SJSA1 (cell line): Measurements from ENCODE around the gene GPATCH4. TPM values are rescaled to one million over a fixed set of nuclear protein-coding genes. Genes with fewer than 3 reads are reported as not detected.
"Not testable (repeated sequence)": the region's sequence is repeated elsewhere in the genome, so short reads cannot be mapped to it uniquely, and the experiment has no call there.

Experiments
- DNase-seq, 2 experiments: peaks; one replicate each; pipeline ENCODE4 v3.0.0-alpha.2; 2015 to 2020; ENCODE audit warnings: low spot score in 2 of 2, low read depth in 1 of 2
- H3K27ac ChIP-seq: fragments of 250-450 bp; sonication (Bioruptor Pico); 2 replicates; pipeline ENCODE4 v1.5.1; 2020; ENCODE audit warnings: mild to moderate bottlenecking, moderate library complexity
- H3K27me3 ChIP-seq: fragments of 250-450 bp; sonication (Bioruptor Pico); replicated peaks from 2 replicates; pipeline ENCODE4 v1.5.1; 2020; ENCODE audit warnings: mild to moderate bottlenecking, moderate library complexity
- H3K36me3 ChIP-seq: fragments of 250-450 bp; sonication (Bioruptor Pico); 2 replicates; pipeline ENCODE4 v1.5.1; 2020; ENCODE audit warnings: mild to moderate bottlenecking
- H3K4me1 ChIP-seq: fragments of 250-450 bp; sonication (Bioruptor Pico); replicated peaks from 2 replicates; pipeline ENCODE4 v1.6.1; 2021; ENCODE audit warnings: mild to moderate bottlenecking
- H3K4me3 ChIP-seq: fragments of 250-450 bp; sonication (Bioruptor Pico); 2 replicates; pipeline ENCODE4 v1.5.1; 2020; ENCODE audit warnings: mild to moderate bottlenecking
- H3K9me3 ChIP-seq: fragments of 250-450 bp; sonication (Bioruptor Pico); replicated peaks from 2 replicates; pipeline ENCODE4 v1.5.1; 2020; ENCODE audit warnings: mild to moderate bottlenecking
- total RNA-seq: library from RNA; depleted of rRNA; stranded (reverse); fragments of >200 nt; shearing (Covaris generic); gene quantifications from 2 replicates; pipeline ENCODE4 v1.2.3, GENCODE V29; 2014

Gene GPATCH4
- total RNA-seq, 1 experiment from 2014 or later = 18.4 TPM

DNA sequence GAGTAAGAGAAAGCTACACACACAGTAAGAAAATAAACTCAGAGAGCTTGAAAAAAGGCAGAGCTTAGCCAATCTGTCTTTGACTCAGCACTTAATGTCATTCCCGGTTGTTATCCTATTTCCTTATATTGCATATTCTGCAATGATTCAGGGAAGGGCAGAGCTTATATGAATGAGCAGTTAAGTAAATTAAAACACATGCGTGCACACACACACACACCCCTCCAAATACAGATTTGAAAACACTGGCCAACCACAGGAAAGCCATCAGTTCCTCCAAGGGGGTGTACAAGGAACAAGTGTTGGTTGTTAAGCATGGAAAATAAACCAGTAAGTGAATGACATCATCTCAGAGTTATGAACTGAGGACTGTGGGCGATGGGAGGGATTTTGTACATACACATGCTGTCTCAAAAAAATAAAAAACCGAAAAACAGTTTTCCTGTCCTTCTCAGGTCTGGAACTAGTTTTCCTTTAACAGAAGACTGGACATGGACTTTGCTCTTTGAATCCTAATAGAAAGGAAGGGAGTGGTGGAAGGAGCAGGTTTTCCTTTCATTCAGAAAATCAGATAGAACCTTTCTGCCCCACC lies 29.9 kb downstream of the GPATCH4 start:
- H3K9me3 ChIP-seq = no peaks in the 10 kb centered on the region

DNA sequence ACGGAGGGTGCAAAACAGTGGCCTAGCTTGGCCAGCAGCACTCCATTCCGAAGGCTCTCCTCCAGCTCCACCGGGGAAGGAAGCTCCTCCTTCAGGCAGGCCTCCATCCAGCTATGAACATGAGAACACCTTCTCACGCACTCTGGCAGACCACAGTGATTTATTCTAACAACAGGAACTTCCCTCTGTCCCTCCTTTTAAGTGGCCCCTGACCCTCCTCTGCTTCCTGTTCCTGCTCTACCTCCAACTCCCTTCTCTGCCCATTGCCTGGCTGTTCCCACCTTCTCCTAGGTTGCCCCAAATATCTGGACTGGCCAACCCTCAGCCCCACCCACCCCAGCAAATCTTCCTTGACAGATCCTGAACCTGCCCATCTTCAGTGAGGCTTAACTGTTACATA lies 34.8 kb downstream of the GPATCH4 start:
- H3K36me3 ChIP-seq = peaks cover 91% of the 10 kb centered on the region
- no peaks in the 10 kb centered on the region for H3K27me3 ChIP-seq
- H3K4me1 ChIP-seq = peaks cover 11% of the 10 kb centered on the region
- H3K4me3 ChIP-seq = no peak overlapping the region
- H3K9me3 ChIP-seq = no peaks in the 10 kb centered on the region
- no peak overlapping the region for H3K27ac ChIP-seq
- DNase-seq = no peak

More for the DNA sequence above, 29.9 kb downstream of the GPATCH4 start:
- peaks cover 15% of the 10 kb centered on the region for H3K4me1 ChIP-seq
- no peaks in the 10 kb centered on the region; the same call in 1 of the 2 replicates for H3K27me3 ChIP-seq
- DNase-seq = peak; percentile 82 to 91
- H3K27ac ChIP-seq = peak overlapping the region; percentile 96
- peak overlapping the region; percentile 73 for H3K4me3 ChIP-seq
- peaks cover 49% of the 10 kb centered on the region for H3K36me3 ChIP-seq

- DNase-seq = no peak
- peaks cover 6% of the 10 kb centered on the region for H3K4me1 ChIP-seq
- H3K27me3 ChIP-seq = no peaks in the 10 kb centered on the region
- no peak overlapping the region for H3K27ac ChIP-seq
- H3K9me3 ChIP-seq = no peaks in the 10 kb centered on the region
- H3K36me3 ChIP-seq = peaks cover 97% of the 10 kb centered on the region
- H3K4me3 ChIP-seq = no peak overlapping the region
Measured at GRCh38 chr1:156565519-156565918, 35.8 kb downstream of the GPATCH4 start.

DNA sequence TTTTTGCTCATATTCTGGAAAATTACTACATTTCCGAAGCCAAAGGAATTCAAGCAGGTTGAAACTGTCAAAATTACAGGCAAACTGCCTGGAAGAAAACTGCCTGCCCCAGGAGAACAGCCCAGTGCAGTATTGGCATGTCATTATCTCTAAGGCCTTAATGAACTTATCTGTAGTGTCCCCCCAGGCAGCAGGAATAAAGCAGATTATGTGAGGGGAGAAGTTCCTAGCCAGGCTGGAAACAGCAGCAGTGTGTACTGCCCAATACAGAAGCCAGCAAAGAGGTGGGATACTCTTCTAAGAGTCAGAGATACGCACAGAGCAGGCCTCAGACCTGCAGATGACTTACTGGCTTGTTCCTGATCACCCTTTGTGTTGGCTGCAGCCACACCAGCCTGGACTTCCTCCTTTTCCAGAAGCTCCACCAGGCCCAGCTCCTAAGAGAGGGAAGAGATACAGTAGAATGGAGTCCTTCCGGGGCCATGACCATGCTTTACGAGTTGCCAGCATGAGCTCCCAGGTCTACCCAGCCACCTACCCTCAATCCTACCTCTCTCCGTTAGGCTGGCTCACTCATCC lies 40.6 kb downstream of the GPATCH4 start:
- no peak for DNase-seq
- H3K9me3 ChIP-seq = no peaks in the 10 kb centered on the region
- peaks cover 76% of the 10 kb centered on the region for H3K36me3 ChIP-seq
- H3K4me3 ChIP-seq = no peak overlapping the region
- no peak overlapping the region for H3K27ac ChIP-seq
- H3K27me3 ChIP-seq = no peaks in the 10 kb centered on the region
- no peaks in the 10 kb centered on the region for H3K4me1 ChIP-seq

DNA sequence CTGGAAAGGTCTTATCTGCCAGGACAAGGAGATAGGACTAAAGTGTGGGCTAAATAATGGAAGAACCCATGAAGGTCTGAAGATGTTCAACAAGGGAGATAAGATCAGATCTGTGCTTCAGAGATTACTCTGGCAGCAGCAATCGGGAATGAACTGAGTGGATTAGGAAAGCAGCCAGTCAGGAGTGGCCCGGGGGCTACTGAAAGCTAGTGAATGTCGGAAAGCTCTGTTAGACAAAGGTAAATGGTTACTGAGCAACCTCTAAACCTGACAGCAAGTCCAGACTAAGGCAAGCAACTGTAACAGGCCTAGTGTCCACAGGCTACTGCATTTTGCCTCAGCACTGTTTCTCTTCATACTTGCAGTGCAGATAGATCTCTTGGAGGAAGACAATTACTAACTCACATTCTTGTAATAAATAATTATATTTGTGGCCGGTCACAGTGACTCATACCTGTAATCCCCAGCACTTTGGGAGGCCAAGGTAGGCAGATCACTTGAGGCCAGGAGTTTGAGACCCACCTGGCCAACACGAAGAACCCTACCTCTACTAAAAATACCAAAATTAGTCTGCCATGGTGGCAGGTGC lies 41.4 kb downstream of the GPATCH4 start:
- no peak overlapping the region for H3K4me3 ChIP-seq
- peaks cover 76% of the 10 kb centered on the region for H3K36me3 ChIP-seq
- no peak overlapping the region for H3K27ac ChIP-seq
- no peaks in the 10 kb centered on the region for H3K27me3 ChIP-seq
- no peaks in the 10 kb centered on the region for H3K4me1 ChIP-seq
- no peak for DNase-seq
- no peaks in the 10 kb centered on the region for H3K9me3 ChIP-seq

DNA sequence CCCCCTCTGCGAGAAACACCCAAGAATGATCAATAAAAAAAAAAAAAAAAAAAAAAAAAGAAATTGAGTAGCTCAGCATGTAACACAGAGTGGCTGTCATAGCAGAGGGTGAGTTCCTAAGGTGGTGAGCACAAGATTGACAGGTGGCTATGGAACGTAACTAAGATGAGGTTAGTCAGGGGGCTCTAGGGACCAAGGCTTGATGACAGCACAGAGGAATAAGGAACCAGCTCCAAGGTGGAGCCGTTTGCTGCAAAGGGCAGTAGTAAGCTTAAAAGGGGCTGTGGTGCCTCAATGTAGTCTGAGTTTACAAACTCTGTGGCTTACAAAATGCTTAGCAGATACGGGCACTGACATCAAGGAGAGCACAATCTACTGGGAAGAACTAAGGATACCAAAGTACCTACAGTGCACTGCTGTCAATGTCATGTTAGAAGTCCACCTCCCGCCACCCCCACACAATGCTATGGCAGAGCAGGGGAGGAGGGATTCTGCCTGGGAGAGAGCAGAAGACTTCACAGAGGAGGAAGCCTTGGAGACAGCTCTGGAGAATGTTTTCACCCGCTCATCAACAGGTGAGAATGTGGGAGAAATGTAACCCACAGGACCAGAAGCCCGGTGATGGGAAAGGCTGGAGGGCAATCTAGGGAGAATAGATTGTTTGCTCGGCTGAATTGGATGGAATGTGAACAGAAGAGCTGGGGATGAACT lies 42.0 kb downstream of the GPATCH4 start:
- H3K4me1 ChIP-seq = no peaks in the 10 kb centered on the region
- DNase-seq = no peak
- peaks cover 76% of the 10 kb centered on the region for H3K36me3 ChIP-seq
- H3K4me3 ChIP-seq = no peak overlapping the region
- no peaks in the 10 kb centered on the region for H3K27me3 ChIP-seq
- H3K9me3 ChIP-seq = no peaks in the 10 kb centered on the region
- no peak overlapping the region for H3K27ac ChIP-seq

DNA sequence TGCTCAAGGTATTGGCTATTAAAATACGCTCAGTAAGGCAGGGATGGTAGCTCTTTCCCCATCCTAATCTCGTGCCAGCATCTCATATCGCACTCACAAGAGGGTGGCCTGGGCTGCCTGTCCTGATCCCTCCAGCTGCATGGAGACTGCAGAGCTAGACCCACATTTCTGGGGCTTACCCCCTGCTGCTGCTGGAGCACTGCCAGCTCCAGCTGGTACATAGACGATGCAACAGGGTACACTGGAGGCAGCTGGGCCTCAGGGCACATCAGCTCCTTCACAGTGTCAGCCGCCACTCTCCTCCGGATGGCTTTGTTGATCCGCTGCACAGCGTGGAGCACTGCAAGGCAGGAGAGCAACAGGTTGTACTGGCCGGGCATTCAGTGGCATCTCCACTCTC lies 44.9 kb downstream of the GPATCH4 start:
- no peak for DNase-seq
- Histone ChIP-seq H3K27ac (no peak overlapping the region), H3K4me1 (0 out of 2 replicates have a peak, but pooled peaks cover 4% of the 10 kb centered on the region), H3K9me3 (no peaks in the 10 kb centered on the region), H3K36me3 (peaks cover 76% of the 10 kb centered on the region), H3K27me3 (no peaks in the 10 kb centered on the region), H3K4me3 (no peak overlapping the region)

GRCh38 chr1:156555715-156556114 lies 45.6 kb downstream of the GPATCH4 start:
- H3K4me3 ChIP-seq = no peak overlapping the region
- no peak for DNase-seq
- H3K9me3 ChIP-seq = no peaks in the 10 kb centered on the region
- peaks cover 76% of the 10 kb centered on the region for H3K36me3 ChIP-seq
- no peak overlapping the region for H3K27ac ChIP-seq
- 0 out of 2 replicates have a peak, but pooled peaks cover 4% of the 10 kb centered on the region for H3K4me1 ChIP-seq
- no peaks in the 10 kb centered on the region for H3K27me3 ChIP-seq

GRCh38 chr1:156554971-156555370 lies 46.3 kb downstream of the GPATCH4 start:
- H3K9me3 ChIP-seq = no peaks in the 10 kb centered on the region
- H3K4me3 ChIP-seq = no peak overlapping the region
- peaks cover 76% of the 10 kb centered on the region for H3K36me3 ChIP-seq
- H3K27me3 ChIP-seq = no peaks in the 10 kb centered on the region
- 0 out of 2 replicates have a peak, but pooled peaks cover 4% of the 10 kb centered on the region for H3K4me1 ChIP-seq
- H3K27ac ChIP-seq = no peak overlapping the region
- DNase-seq = no peak

- Histone ChIP-seq H3K27me3 (no peaks in the 10 kb centered on the region), H3K9me3 (no peaks in the 10 kb centered on the region), H3K36me3 (peaks cover 77% of the 10 kb centered on the region), H3K4me1 (0 out of 2 replicates have a peak, but pooled peaks cover 4% of the 10 kb centered on the region), H3K27ac (no peak overlapping the region), H3K4me3 (no peak overlapping the region)
- DNase-seq = no peak
Measured at GRCh38 chr1:156553860-156554485, 47.3 kb downstream of the GPATCH4 start.

DNA sequence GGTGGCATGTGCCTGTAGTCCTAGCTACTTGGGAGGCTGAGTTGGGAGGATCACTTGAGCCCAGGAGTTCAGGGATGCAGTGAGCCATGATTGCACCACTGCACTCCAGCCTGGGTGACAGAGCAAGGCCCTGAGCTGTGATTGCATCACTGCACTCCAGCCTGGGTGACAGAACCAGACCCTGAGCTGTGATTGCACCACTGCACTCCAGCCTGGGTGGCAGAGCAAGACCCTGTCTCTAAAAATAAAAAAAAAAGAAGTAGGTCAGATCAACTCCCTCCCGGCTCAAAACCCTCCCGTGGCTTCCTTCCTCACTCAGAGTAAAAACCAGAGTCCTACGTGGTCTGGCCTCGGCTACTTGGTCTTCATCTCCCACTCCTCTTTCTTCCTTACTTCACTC lies 48.3 kb downstream of the GPATCH4 start:
- H3K4me1 ChIP-seq, H3K9me3 ChIP-seq, DNase-seq, H3K27me3 ChIP-seq, H3K4me3 ChIP-seq, H3K27ac ChIP-seq: not testable (repeated sequence)
- peaks cover 87% of the 10 kb centered on the region for H3K36me3 ChIP-seq

GRCh38 chr1:156552518-156552917 lies 48.8 kb downstream of the GPATCH4 start:
- Histone ChIP-seq H3K27me3 (no peaks in the 10 kb centered on the region), H3K36me3 (peaks cover 91% of the 10 kb centered on the region), H3K4me3 (no peak overlapping the region), H3K4me1 (0 out of 2 replicates have a peak, but pooled peaks cover 4% of the 10 kb centered on the region), H3K27ac (no peak overlapping the region), H3K9me3 (no peaks in the 10 kb centered on the region)
- DNase-seq = no peak

GRCh38 chr1:156551869-156552268 lies 49.4 kb downstream of the GPATCH4 start:
- H3K9me3 ChIP-seq = no peaks in the 10 kb centered on the region
- H3K27me3 ChIP-seq = no peaks in the 10 kb centered on the region
- H3K27ac ChIP-seq = no peak overlapping the region
- H3K36me3 ChIP-seq = peaks cover 98% of the 10 kb centered on the region
- H3K4me3 ChIP-seq = no peak overlapping the region
- DNase-seq = no peak
- 0 out of 2 replicates have a peak, but pooled peaks cover 4% of the 10 kb centered on the region for H3K4me1 ChIP-seq
